SK-N-SH (cell line): ENCODE data around the gene POLR3G.

Source experiments
- EP300 ChIP-seq, 2 experiments: IDR thresholded peaks; 2 replicates each; pipeline versions ENCODE4 v1.4.0 to v1.6.1; 2012; ENCODE audit warnings: borderline replicate concordance in 1 of 2, low read depth in 1 of 2, low read length in 1 of 2
- FOSL2 ChIP-seq: IDR thresholded peaks from 2 replicates; pipeline ENCODE4 v1.4.0; 2012; ENCODE audit warnings: low read depth, mild to moderate bottlenecking, moderate library complexity, borderline replicate concordance
- NFIC ChIP-seq: IDR thresholded peaks from 2 replicates; pipeline ENCODE4 v1.4.0; 2012; ENCODE audit warnings: borderline replicate concordance
- POLR2AphosphoS5 ChIP-seq: IDR thresholded peaks from 2 replicates; pipeline ENCODE4 v1.6.1; 2012; ENCODE audit warnings: low read depth, low read length
- TF ChIP-seq, protein P1 (sequence below): fragments of 200-600 bp; sonication (generic); IDR thresholded peaks from 2 replicates; pipeline ENCODE4 v1.6.1; 2017; ENCODE audit warnings: antibody characterized with exemption, mild to moderate bottlenecking, moderate library complexity

DNA sequence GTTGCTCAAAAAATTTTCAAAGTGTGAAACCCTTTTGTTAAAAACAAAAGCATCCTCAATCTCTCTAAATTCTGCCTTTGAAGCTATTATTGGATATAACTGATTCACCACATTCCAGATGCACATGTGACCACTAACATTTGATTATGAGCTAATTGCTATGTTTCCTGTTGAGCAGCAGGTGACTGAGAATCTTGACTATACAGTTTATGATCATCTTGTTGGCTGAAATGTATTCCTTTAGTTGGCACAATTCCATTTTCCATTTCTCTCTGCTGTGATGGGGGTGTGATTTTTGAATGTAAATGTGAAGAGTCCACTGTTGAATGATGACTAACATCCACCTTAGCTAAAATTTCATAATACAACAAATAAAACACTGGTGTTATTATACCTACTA is 44.0 kb downstream of the POLR3G start:
- TF ChIP-seq, protein P1, sequence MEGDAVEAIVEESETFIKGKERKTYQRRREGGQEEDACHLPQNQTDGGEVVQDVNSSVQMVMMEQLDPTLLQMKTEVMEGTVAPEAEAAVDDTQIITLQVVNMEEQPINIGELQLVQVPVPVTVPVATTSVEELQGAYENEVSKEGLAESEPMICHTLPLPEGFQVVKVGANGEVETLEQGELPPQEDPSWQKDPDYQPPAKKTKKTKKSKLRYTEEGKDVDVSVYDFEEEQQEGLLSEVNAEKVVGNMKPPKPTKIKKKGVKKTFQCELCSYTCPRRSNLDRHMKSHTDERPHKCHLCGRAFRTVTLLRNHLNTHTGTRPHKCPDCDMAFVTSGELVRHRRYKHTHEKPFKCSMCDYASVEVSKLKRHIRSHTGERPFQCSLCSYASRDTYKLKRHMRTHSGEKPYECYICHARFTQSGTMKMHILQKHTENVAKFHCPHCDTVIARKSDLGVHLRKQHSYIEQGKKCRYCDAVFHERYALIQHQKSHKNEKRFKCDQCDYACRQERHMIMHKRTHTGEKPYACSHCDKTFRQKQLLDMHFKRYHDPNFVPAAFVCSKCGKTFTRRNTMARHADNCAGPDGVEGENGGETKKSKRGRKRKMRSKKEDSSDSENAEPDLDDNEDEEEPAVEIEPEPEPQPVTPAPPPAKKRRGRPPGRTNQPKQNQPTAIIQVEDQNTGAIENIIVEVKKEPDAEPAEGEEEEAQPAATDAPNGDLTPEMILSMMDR, result no peak
- no peak for TF ChIP-seq FOSL2
- no peak for TF ChIP-seq POLR2AphosphoS5
- no peak for TF ChIP-seq NFIC
- no peak for TF ChIP-seq EP300 (IDR thresholded peaks at IDR 0.05; ENCODE audit: borderline replicate concordance in 1 of 2, low read depth in 1 of 2, low read length in 1 of 2)
